Globus pallidus (tissue), 1 donor: ENCODE measurements around the gene EML2.

ENCODE experiments used
- DNase-seq: peaks from one replicate; pipeline ENCODE4 v3.0.0-alpha.2; 2015; ENCODE audit warnings: low spot score

The EML2 gene

GRCh38 chr19:45587873-45588272 lies 51.3 kb downstream of the EML2 start:
- no peak for DNase-seq

DNA sequence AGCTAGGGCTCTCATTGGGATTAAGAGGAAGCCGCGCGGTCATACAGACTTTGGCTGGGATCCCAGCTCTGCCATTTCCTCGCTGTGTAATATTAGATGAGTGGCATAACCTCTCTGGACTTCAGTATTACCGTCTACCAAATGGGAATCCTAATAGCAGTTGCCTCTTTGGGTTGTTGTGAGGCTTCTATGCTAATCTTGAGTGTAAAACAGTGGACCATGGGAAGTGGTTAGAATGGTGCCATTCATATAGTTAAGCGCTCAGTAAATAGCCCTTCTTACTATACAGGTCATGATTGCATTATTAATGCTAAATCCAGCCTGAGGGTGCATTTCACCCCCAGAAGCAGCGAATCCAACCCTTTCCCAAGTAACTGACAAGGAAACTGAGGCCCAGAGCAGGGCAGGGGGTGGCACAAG lies 54.0 kb downstream of the EML2 start:
- DNase-seq, result no peak

- DNase-seq, result peak; percentile 100
Measured at GRCh38 chr19:45584332-45585157, 54.7 kb downstream of the EML2 start, which contains the start of gene OPA3. Gene OPA3 (minus strand): TSS chr19:45584802. CDS start chr19:45584764, 38 bp downstream.

- DNase-seq, result no peak
Measured at GRCh38 chr19:45581576-45581975, 57.6 kb downstream of the EML2 start.

GRCh38 chr19:45578861-45579260 lies 60.3 kb downstream of the EML2 start:
- DNase-seq, result no peak

GRCh38 chr19:45577111-45577905 lies 61.9 kb downstream of the EML2 start:
- no peak for DNase-seq

- no peak for DNase-seq
Measured at GRCh38 chr19:45576682-45577081, 62.5 kb downstream of the EML2 start.

GRCh38 chr19:45575216-45575615 lies 64.0 kb downstream of the EML2 start:
- DNase-seq, result no peak

DNA sequence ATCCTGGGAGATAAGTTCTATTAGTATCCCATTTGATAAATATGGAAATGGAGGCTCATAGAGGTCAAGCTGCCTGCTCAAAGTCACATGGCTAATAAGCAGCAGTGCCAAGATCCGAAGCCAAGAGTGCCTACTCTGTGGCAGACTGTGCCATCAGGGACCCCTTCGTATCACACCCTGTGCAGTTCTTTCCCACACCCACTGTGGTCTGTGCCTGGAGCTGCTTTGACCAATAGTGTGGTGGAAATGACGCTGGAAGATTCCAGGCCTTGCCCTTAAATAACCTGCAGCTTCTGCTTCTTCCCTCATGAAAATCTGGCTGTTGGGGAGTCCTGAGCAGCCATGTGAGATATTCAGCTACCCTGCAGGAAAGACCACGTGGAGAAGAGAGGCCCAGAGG lies 64.7 kb downstream of the EML2 start:
- no peak for DNase-seq

DNA sequence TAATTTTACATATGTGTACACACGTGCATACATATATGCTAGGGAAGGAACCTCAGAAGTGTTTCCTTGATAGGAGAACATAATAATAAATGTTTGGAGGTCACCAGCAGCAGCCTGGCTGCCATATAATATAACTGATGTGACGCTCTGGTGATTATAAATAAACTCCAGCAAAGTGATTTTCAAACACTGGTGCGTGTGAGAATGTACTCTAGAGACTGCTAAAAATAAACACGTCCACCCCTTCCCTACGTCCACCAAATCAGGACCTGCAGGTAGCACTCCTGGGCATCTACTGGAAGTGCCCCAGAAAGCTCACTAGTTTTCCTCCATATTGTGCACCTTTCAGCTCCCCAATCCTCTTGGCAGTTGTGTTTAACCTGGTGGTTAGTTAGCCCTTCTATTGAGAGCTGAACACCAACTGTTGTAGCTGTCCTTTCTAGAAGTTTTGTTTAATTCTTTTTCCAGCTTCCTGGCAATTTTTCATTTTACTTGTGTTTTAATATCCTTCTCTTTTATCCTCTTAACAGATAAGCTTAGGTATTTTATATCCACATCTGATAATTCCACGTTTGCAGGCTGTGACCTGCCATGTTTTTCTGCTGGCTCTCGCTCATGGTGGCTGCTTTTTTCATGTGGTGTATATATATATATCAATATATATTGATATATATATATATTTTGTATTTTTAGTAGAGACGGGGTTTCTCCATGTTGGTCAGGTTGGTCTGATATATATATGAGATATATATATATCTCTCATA lies 67.6 kb downstream of the EML2 start:
- DNase-seq, result no peak

DNA sequence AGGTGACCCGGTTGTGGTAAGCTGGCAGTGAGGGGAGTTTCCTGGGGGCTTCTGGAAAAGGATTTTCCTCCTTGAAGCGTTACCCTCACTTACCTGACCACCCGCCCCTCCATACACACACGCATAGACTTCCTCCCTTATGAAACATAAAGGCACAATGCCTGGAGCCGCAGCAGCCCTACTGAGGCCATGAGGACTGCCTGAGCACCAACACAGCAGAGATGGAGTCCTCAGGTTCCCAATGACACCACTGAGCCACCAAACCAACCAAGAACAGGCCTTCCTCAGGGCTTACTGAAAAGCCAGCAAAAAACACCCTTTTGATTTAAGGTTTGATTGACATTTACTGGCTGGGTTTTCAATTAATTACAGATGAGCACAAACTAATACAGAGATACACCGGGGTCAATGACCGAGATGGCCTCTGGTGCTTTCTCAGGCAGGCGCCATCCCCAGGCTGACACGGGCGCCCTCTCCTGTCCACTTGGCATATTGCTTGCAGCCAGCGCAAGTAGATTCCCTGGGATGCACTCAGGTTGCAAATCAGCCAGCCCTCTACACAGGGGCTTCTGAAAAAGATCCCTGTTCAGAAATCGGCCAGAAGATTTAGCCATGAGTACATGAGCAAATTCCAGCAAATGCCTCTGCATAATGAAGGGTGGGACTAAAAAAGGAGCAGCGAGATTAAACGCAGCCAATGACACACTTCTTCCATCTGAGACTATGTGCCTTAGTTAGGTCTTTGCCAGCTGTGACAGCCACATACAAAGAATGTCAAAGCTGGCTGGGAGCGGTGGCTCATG lies 69.4 kb downstream of the EML2 start:
- peak; percentile 26 for DNase-seq

DNA sequence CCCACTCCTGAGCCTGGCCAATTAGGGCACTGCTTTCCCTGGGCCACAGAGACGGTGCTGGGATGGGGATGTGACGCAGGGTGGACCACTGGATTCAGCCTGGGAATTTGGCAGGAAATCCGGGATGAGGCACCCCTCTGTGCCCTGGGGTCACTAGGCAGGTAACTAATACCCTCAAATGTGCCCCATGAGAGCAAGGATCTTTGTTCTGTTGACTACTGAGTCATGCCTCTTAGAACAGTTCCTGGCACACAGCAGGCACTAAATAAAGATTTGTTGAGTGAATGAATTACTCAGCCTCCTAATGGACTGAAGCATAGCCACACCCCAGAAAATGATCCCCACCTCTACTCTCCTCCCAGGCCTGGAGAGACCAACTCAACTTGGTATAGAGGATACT lies 70.5 kb downstream of the EML2 start:
- DNase-seq, result no peak

DNA sequence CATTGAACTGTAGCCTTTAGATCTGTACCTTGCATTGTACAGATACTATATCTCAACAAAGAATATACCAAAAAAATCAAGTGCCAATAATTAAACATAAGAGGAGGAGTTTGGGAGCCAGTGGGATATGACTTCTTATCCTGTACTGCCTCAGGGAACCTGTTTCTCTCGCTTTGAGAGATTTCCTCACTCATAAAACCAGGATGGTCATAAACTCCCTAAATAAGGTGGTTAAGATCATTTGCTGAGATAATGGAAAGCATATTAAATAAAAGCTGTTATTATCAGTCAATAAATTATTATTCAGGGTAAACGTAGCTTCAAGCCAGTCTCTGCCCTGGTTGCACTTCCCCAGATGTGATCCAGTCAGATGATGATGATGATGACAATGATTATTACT lies 71.6 kb downstream of the EML2 start:
- DNase-seq, result no peak

GRCh38 chr19:45564131-45564780 lies 74.9 kb downstream of the EML2 start:
- DNase-seq, result no peak

DNA sequence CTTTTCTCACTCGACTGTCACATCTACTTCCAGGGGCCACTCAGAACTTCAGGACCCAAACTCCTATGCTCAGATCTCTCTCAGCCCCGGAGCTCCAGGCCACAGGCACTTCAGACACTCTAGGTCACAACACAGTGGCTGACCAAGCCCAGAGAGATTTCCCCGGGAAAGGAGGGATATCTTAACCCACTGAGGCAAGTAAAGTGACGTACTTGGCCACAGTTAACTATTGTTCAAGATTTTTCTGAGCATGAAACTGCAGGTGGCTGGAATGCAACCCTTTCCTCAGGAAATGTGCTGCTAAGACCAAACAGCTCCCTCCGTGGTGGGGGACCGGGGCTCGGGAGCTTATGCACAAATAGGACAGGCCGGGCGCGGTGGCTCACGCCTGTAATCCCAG lies 78.5 kb downstream of the EML2 start:
- DNase-seq, result no peak

DNA sequence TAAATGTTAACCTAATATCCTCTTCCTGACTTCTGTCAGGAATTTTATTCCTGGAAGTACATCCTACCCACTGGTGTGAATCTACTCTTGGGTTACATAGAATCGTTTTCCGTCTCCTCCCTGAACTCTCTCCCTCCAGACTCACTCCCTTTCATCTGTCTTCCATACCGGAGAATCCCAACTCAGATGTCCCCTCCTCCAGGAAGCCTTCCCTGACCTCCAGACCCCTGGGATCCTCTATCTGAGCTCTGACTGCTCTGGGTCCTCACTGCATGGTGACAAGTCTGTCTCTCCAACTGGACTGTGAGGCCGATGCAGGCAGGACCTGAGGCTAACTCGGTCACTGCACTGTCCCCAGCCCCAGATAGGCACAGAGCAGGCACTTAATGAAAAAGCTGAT lies 79.2 kb downstream of the EML2 start:
- no peak for DNase-seq
